ENCODE results near the gene CYTH3. TPM values are rescaled to one million over a fixed set of nuclear protein-coding genes. Genes with fewer than 3 reads are reported as not detected.

CYTH3 gene
- total and polyA plus RNA-seq, 2 donors (not counting 1 experiment from before 2014, with no cell fraction given) = 39.1 to 73.3 TPM

- Histone ChIP-seq H3K9me3 (ENCODE audit: control insufficient read depth, insufficient read depth, low read depth, low read length) (no peaks in the 10 kb centered on the region), H3K4me2 (ENCODE audit: extremely low read depth, insufficient read depth, low read length) (no peak overlapping the region), H3K27ac (ENCODE audit: insufficient read depth, low read length) (no peak overlapping the region), H3K79me2 (ENCODE audit: control insufficient read depth, insufficient read depth, low read length) (no peaks in the 10 kb centered on the region), H3K4me1 (ENCODE audit: control insufficient read depth, extremely low read depth, insufficient read depth, low read length) (peaks cover 4% of the 10 kb centered on the region), H3K27me3 (ENCODE audit: control insufficient read depth, insufficient read depth, low read length) (no peaks in the 10 kb centered on the region), H3K36me3 (ENCODE audit: control insufficient read depth, insufficient read depth, low read length) (peaks cover 4% of the 10 kb centered on the region), H2AFZ (ENCODE audit: low read length) (no peak overlapping the region), H4K20me1 (ENCODE audit: control insufficient read depth, extremely low read depth, insufficient read depth, low read length) (no peaks in the 10 kb centered on the region), H3K9ac (ENCODE audit: insufficient read depth, low read length) (no peak overlapping the region), H3K4me3 (replicated peaks in 1 of 4; ENCODE audit: control extremely low read depth in 1 of 4, insufficient read depth in 1 of 4, low read depth in 3 of 4, low read length in 4 of 4) (no peak overlapping the region)
- TF ChIP-seq CTCF (conservative IDR thresholded peaks at IDR 0.05 in 1 of 2, IDR thresholded peaks at IDR 0.05 in 1 of 2; ENCODE audit: low read depth in 1 of 2, low read length in 2 of 2) (no peak), EZH2 (IDR thresholded peaks at IDR 0.05; ENCODE audit: low read length, missing control alignments) (no peak)
- DNase-seq (ENCODE audit: low read depth in 2 of 2) = no peak
These were observed 91.3 kb downstream of the CYTH3 start for GRCh38 chr7:6181136-6181535.

GRCh38 chr7:6180344-6180725, 92.1 kb downstream of the CYTH3 start:
- peaks cover 4% of the 10 kb centered on the region for H3K36me3 ChIP-seq (ENCODE audit: control insufficient read depth, insufficient read depth, low read length)
- peaks cover 6% of the 10 kb centered on the region for H3K4me1 ChIP-seq (ENCODE audit: control insufficient read depth, extremely low read depth, insufficient read depth, low read length)
- H3K9me3 ChIP-seq (ENCODE audit: control insufficient read depth, insufficient read depth, low read depth, low read length) = no peaks in the 10 kb centered on the region
- TF ChIP-seq EZH2 (IDR thresholded peaks at IDR 0.05; ENCODE audit: low read length, missing control alignments) (no peak), CTCF (conservative IDR thresholded peaks at IDR 0.05 in 1 of 2, IDR thresholded peaks at IDR 0.05 in 1 of 2; ENCODE audit: low read depth in 1 of 2, low read length in 2 of 2) (no peak)
- H3K4me2 ChIP-seq (ENCODE audit: extremely low read depth, insufficient read depth, low read length) = no peak overlapping the region
- H4K20me1 ChIP-seq (ENCODE audit: control insufficient read depth, extremely low read depth, insufficient read depth, low read length) = no peaks in the 10 kb centered on the region
- no peak overlapping the region for H3K9ac ChIP-seq (ENCODE audit: insufficient read depth, low read length)
- H3K4me3 ChIP-seq (replicated peaks in 1 of 4; ENCODE audit: control extremely low read depth in 1 of 4, insufficient read depth in 1 of 4, low read depth in 3 of 4, low read length in 4 of 4) = no peak overlapping the region
- H3K79me2 ChIP-seq (ENCODE audit: control insufficient read depth, insufficient read depth, low read length) = no peaks in the 10 kb centered on the region
- H3K27me3 ChIP-seq (ENCODE audit: control insufficient read depth, insufficient read depth, low read length) = no peaks in the 10 kb centered on the region
- no peak for DNase-seq (ENCODE audit: low read depth in 2 of 2)
- no peak overlapping the region for H2AFZ ChIP-seq (ENCODE audit: low read length)
- no peak overlapping the region for H3K27ac ChIP-seq (ENCODE audit: insufficient read depth, low read length)

GRCh38 chr7:6179620-6180343, 92.6 kb downstream of the CYTH3 start:
- no peak overlapping the region for H3K9ac ChIP-seq (ENCODE audit: insufficient read depth, low read length)
- H3K4me3 ChIP-seq (replicated peaks in 1 of 4; ENCODE audit: control extremely low read depth in 1 of 4, insufficient read depth in 1 of 4, low read depth in 3 of 4, low read length in 4 of 4) = no peak overlapping the region
- H4K20me1 ChIP-seq (ENCODE audit: control insufficient read depth, extremely low read depth, insufficient read depth, low read length) = no peaks in the 10 kb centered on the region
- TF ChIP-seq CTCF (conservative IDR thresholded peaks at IDR 0.05 in 1 of 2, IDR thresholded peaks at IDR 0.05 in 1 of 2; ENCODE audit: low read depth in 1 of 2, low read length in 2 of 2) (no peak), EZH2 (IDR thresholded peaks at IDR 0.05; ENCODE audit: low read length, missing control alignments) (no peak)
- peaks cover 6% of the 10 kb centered on the region for H3K36me3 ChIP-seq (ENCODE audit: control insufficient read depth, insufficient read depth, low read length)
- no peak overlapping the region for H3K4me2 ChIP-seq (ENCODE audit: extremely low read depth, insufficient read depth, low read length)
- H3K27ac ChIP-seq (ENCODE audit: insufficient read depth, low read length) = no peak overlapping the region
- H2AFZ ChIP-seq (ENCODE audit: low read length) = no peak overlapping the region
- no peaks in the 10 kb centered on the region for H3K9me3 ChIP-seq (ENCODE audit: control insufficient read depth, insufficient read depth, low read depth, low read length)
- no peaks in the 10 kb centered on the region for H3K79me2 ChIP-seq (ENCODE audit: control insufficient read depth, insufficient read depth, low read length)
- DNase-seq (ENCODE audit: low read depth in 2 of 2) = no peak
- no peaks in the 10 kb centered on the region for H3K27me3 ChIP-seq (ENCODE audit: control insufficient read depth, insufficient read depth, low read length)
- peaks cover 6% of the 10 kb centered on the region for H3K4me1 ChIP-seq (ENCODE audit: control insufficient read depth, extremely low read depth, insufficient read depth, low read length)

Data from fibroblast of lung (primary cell).